NOMO-1 (cell line): ENCODE measurements around the gene LAGE3.

ENCODE experiments used
- DNase-seq, 2 experiments: peaks; one replicate each; lab custom pipeline; 2025; ENCODE audit not compliant: unreplicated experiment in 2 of 2; lab: John Stamatoyannopoulos, UW

LAGE3 gene, protein sequence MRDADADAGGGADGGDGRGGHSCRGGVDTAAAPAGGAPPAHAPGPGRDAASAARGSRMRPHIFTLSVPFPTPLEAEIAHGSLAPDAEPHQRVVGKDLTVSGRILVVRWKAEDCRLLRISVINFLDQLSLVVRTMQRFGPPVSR

DNA sequence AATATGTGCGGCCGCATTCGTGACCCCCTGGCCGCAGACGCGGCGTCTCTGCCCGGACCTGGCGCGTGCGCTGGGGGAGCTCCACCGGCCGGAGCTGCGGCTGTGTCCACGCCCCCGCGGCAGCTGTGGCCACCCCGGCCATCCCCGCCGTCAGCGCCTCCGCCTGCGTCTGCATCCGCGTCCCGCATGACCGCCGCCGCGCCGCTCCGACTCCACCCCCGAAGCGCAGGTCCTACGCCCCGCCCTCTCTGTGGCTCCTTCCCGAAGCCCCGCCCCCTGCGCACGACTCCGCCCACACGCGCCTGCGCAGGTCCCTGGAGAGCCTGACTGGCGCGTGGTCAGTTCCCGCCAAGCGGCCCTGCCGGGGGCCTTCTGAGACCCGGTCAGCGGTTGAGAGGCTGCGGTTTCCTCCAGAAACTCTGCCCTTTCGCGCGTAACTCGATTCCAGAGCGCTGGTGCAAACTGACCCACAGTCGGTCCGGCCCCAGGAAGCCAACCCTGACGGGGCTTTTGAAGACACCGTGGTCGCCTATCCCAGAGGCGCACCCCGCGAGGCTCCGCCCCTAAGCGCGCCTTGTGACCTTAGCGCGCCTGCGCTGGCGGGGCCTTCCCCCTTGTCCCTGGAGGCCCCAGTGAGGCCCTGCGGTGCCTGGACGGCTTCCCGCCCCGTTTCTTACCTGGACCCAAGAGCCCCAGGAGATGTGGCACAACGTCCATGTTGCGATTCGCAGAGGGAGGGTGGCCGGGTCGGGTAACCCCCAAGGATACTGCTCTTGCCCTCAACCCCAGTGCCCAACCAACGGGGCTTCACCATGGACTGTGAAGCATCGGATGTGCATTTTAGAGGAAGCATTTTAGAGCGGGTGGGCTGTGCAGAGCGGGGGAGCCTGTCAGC lies at the start of gene LAGE3:
Gene LAGE3 (minus strand): TSS at position 554 of the 895 bp plus-strand sequence. CDS start 366 bp downstream, at position 188.
- DNase-seq = peak; percentile 70 to 81

DNA sequence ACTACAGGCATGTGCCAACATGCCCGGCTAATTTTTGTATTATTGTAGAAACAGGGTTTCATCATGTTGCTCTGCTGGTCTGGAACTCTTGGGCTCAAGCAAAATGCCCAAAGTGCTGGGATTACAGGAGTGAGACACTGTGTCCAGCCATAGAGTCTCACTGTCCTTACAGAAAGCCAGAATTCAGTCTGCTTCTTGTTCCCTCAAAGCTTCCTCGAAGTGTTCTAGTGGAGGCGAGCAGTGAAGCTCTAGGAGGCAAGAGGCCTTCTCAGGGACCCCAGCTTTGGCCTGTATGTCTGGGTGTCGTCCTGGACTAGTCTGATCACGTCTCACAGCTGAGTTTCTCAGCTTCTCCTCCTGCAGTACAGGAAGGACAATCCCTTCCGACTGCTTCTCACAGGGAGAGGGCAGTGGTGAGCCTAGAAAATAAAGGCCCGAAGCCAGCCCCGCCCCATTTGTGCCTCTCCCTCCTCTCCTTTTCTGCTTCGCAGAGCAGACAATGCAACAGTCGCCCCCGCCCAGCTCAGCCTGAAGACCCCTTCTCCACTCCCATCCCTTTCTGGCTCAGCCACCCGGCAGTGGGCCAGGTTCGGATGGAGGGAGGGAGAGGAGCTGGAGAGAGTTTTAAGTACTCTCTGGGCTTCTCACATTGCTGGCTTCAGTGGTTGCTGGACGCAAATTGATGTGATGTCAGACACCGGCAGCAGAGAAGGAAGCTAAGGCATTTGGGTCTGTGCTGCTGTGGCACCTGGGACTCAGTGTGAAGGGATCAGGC lies 48.0 kb upstream of the LAGE3 start:
- peak; percentile 70 to 72 for DNase-seq

DNA sequence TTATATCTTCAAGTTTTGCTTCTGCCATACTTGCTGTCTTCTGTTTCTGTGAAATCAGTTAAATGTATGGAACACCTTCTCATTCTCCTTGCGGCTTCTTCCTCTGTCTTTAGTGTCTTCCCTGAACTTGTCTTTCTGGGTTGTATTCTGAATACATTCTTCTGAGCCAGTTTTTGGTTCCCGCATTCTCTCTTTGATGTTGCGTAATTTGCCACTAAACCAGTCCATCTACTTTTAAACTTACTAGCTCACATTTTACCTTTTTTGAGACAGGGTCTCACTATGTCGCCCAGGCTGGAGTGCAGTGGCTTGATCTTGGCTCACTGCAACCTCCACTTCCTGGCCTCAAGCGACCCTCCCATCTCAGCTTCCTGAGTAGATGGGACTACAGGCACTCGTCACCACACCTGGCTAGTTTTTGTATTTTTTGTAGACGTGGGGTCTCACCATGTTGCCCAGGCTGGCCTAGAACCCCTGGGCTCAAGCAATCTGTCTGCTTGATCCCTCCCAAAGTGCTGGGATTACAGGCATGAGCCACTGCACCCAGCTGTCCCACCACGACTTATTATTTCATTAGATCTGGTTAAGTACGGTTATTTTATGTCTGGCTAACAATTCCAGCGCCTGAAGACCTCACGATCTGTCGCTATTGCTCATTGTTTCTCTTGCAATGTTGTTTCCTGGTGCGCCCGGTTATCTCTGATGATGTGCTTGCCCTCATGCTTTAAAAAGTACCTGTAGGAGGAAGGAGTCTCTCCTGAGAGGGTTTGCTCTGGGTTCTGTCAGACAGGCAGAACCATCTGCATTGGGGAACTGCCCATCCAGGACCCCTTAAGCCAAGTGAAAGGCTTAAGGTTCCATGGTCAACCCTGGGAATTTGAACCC lies 46.8 kb upstream of the LAGE3 start:
- no peak for DNase-seq

DNA sequence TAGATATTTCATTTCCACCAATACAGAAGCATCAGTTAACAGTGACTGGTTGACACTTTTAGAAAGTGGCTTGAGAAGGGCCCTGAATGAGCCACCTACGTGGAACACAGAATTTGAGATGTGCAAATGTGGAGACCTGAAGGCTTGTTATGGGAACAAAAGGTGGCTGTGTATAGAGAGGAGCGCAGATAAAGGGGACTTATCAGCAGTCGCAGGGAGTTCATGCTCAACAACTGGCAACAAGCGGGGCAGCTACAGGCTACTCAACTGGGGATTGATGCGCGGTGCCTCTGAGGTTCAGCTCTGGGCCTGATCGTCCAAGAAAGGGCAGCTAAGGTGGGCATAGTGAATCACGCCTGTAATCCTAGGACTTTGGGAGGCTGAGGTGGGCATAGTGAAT lies 40.3 kb upstream of the LAGE3 start:
- no peak for DNase-seq

DNA sequence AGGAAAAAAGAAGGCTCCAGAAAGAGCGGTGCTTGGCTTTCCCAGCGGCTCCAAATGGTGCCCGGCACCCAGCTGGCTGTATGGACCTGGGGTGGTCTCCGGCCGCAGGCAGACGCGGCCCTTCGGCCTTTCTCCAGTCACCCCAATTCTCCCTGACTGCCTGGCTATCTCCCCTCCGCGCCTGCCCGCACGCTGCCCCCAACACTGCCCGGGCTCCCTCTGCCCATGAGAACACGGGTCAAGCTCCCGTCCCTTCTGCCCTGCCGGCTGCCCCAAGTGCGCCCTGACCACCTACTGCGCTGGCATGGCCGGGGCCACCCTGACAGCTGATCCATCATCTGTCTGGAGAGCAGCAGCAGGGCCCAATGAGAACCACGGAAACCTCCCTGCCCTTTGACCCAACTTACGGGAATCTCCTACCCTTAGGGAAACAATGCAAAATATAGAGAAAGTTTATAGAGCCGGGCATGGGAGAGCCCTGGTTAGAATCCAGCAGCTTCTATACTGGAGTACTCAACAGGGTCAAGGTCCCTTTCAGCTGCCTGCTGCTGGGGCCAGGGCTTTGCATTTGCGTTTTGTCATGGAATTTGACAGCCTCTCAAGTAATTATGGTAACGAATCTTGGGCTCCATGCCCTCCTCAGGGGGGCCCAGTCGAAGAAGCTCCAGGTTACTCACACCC lies 38.2 kb upstream of the LAGE3 start:
- no peak for DNase-seq

DNA sequence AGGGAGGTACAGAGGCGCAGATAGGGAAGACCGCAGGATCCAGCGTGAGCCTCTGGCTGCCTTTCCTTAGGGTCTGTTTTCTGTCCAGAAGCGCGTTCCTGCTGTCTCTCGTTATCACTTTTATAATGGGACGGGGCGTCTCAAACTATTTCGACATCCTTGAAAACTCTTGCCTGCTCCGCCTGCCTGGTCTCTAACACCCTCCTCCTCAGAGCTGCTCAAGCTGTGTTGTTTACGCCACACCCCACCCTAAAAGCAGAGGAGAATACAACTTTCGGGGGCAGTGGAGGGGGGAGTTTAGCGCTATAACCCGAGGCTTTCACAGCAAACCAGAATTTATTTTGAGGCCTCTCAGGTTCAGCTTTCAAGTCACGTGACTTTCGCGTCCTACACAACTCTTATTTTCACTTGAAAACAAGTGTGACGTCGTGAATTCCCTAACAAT lies 37.6 kb upstream of the LAGE3 start:
- peak in 1 of 2 experiments; percentile 56 for DNase-seq

DNA sequence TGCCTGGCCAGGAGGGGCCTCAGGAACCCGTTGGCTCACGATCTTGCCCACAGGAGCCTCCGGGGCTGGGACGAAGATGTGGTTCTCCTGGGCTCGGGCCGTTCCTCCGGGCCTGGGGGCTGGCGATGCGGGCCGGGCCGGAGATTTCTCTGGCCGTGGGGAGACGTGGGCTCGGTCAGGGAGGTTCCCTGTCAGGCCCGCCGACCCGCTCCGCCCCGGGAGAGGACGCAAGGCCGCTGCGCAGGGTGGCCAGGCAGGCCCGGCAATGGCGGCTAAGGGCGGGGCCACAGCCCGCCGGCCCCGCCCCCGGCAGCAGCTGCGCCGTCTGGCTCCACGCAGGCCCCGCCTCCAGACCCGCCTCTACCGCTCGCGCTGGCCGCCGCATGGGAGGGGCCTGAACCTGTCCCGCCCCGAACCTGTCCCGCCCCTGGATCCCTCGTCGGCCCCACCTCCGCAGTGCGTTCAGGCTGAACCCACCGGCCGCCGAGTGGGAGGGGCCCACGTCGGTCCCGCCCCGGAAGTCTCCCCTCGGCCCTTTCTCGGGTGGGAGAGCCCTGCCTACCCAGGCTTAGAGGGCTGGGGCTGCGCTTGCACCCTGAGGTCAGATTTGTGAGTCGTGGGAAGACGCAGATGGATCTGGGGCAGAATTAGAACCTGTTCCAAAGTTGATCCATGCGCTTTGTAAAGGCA lies 37.0 kb upstream of the LAGE3 start, which contains the start of gene FAM3A:
Gene FAM3A (minus strand): TSS at position 267 of the 690 bp plus-strand sequence. CDS start 460 bp downstream, outside the sequence.
- peak; percentile 71 to 84 for DNase-seq

DNA sequence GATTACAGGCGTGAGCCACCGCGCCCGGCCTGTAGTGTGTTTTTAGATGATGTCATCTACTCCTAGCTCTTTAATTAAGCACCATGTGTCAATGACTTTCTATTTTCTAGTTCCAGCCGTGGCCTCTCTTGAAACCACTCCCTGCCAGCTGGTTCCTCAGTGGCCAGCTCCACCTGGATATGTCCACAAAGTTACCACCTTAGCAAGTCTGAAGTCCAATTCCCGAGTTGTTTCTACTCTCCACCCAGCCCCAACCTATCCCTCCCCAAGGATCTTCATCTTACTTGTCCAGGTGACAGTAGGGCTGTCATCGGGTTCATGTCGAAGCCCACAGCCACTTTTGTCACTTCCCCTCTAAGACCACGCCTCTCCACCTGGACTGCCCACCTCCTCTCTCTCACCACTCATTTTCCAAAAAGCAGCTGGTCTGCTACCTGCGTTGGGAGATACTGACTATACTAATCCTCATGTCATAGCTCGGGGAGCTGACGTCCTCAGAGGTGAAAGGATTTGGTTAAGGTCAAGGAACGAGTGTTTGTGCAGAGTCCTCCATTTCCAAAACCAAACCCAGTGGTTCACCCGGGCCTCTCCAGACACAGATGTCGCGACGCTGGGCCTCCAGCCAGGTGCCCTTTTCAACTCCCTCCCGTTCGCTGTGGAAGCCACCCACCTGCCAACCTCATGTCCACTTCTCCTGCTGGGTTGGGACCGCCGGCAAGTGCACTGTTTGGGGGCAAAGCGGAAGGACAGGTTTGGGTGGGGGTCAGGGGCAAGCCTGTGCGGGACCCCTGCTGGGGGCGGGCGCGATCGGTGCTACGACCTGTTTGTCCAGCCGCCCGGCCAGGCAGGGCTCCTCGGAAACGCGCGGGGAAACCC lies 36.2 kb upstream of the LAGE3 start:
- peak in 1 of 2 experiments; percentile 11 for DNase-seq

DNA sequence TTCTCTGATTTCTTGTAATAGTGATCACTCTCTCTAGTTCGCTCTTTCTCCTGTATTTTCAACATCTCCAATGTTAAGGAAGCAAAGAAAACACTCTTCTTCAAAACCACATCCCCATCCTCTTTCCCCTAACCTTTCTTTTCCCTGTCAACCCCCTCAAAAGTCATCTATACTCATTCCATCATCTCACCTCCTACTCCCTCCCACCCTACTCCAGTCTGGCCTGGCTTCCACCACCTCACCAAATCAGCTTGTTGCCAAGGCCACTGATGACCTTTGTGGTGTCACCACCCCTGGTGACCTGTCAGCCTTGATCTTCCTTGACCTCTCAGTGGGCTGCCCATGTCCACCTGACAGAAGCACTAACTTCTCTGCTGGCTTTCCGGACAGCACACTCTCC lies 34.6 kb upstream of the LAGE3 start:
- DNase-seq = no peak

DNA sequence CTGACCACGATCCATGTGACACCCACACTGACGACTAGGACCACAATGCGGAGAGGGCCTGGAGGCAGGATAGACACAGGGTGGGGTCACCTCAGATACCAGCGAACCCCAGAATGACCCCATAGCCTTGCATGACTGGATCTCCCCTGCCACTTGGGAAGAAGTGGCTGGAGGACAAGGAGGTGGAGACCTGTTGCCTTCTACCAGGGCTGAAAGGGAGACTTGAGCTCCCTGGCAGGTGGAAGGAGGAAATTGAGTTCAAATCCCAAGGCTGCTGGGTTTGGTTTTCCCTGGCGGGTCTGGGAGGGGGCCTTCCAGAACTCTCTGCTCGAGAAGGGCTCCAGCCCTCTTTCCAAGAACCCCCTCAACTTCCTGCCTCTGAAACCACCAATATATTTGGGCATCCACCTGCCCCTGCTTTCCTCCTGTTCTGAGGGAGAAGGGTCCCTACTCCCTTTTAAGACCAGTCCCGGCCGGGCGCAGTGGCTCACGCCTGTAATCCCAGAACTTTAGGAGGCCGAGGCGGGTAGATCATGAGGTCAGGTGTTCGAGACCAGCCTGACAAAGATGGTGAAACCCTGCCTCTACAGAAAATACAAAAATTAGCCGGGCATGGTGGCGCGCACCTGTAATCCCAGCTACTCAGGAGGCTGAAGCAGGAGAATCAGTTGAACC lies 33.9 kb upstream of the LAGE3 start:
- no peak for DNase-seq

DNA sequence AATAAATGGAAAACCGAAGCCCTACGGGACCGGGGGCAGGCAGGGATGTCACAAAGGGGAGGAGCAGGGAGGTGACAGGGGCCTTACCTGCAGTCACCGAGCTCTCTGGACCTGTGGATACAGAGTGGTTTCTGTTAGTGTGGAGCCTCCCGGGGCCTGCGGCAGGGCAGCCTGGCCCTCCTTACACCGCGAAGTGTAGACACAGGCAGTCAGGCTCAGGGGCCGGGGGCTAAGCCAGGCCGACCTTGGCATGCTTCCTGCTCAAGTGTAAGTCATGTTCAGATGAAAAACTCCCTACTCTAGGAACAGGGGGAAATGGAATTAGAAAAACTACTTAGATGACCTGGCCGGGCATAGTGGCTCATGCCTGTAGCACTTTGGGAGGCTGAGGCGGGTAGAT lies 32.7 kb upstream of the LAGE3 start:
- DNase-seq = no peak

DNA sequence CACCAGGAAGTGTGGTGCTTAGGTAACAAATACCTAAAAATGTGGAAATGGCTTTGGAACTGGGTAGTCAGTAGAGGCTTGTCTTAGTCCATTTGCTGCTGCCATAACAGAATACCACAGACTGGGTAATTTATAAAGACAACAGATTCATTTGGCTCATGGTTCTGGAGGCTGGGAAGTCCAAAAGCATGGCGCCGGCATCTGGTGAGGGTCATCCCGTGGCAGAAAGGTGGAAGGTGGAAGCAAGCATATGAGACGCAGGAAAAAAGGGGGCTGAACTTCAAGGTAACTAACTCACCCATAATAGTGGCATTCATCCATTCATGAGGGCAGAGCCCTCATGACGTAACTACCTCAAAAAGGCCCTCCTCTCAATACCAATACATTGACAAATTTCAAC lies 30.4 kb upstream of the LAGE3 start:
- no peak for DNase-seq

DNA sequence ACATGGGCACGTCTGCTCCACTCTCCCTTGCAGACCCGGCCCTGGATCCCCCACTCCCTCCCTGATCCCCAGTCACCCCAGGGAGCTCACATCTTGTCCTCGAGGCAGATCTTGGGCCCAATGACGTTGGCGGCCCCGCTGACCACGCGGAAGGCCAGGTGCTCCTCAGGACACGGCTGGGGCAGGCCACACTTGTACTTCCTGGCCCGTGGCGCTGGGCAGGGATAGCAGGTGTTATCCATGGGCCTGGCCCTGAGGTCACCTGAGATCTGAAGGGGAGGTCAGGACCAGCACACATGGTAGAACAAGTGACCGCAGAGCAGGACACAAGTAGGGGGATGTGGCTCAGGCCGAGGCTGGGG lies 29.3 kb upstream of the LAGE3 start:
- no peak for DNase-seq

DNA sequence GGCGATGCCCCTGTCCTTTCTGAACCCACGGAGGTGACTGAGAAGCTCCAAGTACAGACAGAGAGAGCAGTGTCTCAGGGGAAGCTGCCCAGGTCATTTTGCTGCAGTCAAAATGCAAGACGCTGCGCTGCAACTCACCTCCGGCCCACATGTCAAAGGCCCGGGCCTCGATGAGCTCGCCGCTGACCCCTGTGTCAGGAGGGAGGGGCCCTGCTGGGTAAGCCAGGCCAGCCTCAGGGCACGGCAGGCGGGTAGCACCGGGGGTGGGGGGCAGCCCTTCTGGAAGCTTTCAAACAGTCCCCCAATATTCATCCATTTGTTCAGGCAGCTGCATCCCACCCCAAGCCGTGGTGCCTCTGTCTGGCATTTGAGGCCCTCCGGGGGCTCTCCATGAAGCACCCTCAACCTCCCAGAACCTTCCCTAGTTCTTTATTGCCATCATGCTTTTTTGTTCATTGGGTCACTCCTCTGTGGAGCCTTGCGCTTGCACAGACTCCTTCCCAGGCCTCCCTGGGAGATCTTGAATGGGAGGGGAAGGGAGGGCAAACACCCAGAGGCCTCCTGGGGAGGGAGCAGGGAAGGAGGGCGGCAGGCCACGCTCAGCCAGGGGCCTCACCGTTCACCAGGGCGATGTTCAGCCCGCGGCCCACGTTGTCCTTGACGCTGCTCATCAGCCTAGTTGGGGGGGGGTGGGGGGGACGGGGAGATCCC lies 28.7 kb upstream of the LAGE3 start:
- no peak for DNase-seq

DNA sequence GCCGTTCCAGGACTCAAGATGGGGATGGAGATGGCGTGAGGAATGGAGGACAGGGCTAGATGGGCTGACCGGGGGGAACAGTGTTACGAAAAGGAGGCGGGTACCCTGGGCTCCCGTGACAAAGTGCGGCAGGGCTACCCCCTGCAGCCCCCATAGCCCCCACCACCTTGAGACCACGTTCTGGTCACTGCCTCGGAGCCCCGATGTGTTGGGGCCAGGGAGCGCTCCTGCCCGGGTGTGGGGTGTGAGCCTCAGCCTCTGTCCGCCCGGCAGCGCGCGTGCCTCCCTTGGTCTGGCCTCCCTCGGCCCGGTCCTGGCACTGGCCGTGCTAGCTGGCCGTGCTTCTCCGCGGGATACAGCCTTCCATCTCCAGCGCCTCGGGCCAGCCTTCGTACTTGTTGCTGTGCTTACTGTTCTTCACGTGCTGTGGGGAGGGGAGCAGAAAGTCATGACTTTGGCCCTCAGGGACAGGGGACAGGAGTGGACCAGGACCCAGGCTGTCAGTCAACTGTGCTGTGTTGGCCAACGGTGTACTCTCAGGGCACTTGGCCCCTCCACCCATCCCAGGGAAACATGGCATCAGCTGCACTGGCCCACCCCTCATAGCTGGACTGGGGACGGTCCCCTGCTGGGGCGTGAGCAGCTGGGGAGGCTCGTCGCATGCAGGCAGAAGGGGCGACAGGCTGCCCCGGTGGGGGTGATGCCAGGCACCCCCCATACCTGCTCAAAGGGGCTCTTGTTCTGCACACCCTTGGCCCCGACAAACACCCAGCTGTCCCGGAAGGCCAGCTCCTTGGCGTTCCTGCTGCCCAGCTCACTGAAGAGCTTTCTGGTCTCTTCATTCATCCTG lies 27.6 kb upstream of the LAGE3 start:
- DNase-seq = no peak

DNA sequence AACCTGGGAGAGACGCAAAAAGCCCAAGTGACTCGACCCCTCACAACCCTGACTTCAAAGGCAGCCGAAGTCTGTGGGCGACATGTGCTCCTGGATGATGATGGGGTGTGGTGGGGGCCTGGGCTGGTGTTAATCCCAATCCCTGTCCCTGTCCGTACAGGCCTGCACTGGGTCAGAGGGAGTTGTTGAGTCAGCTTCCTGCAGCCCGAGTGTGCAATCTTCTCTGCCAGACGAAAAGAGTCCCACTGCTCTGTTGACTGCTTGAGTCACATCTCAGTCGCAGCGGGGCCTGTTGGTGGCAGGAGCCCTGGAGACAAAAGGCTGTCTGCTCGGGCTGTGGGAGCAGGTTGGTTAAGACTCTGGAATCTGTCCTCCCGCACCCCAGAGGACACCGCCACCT lies 26.7 kb upstream of the LAGE3 start:
- DNase-seq = no peak
